K562 (cell line): ENCODE data around the gene ACTR3. TPM values are rescaled to one million over a fixed set of nuclear protein-coding genes. Genes with fewer than 3 reads are reported as not detected.

ENCODE experiments used
- ATAC-seq: fragments of 200-7000 bp; cut with Tn5 transposase; 3 replicates; pipeline ENCODE4 v1.9.1; 2020; ENCODE audit warnings: moderate library complexity
- BruUV-seq: library from RNA; stranded (reverse); fragments of 400-500 nt; replicated peaks from 2 replicates; lab custom pipeline; 2021; lab: Mats Ljungman, UMichigan
- CTCF ChIA-PET: fragments of 300-600 bp; formaldehyde crosslinking; extraction: SDS; loops from one replicate; lab custom pipeline; 2021; ENCODE audit warnings: low intra/inter-chr PET ratio; lab: Yijun Ruan, JAX
- POLR2A ChIA-PET: fragments of 300-600, 350-650 bp; sonication (Branson Sonifier 250); formaldehyde crosslinking; extraction: SDS; loops from one replicate; lab custom pipeline; 2021; ENCODE audit warnings: antibody characterized with exemption, inconsistent platforms; lab: Yijun Ruan, JAX
- DNase-seq, 4 experiments: peaks; one replicate each; pipeline versions ENCODE4 v3.0.0 to v3.0.0-alpha.2; 2011 to 2018; ENCODE audit warnings: low spot score in 3 of 4, mixed read lengths in 3 of 4; ENCODE audit errors: extremely low read depth in 1 of 4
- FAIRE-seq: peaks from 2 replicates; lab custom pipeline; 2011; peaks lifted over from hg19 to GRCh38; lab: Jason Lieb, UNC
- H2AFZ ChIP-seq: 2 replicates; pipeline ENCODE4 v1.6.0; 2011; ENCODE audit warnings: low read depth, low read length, control low read depth, inconsistent platforms
- H3K27ac ChIP-seq: fragments of 200-600 bp; 3 replicates; pipeline ENCODE4 v1.8.0; 2011; ENCODE audit warnings: low read depth, mild to moderate bottlenecking, control low read depth, inconsistent platforms, low read length, moderate library complexity, mixed read lengths; ENCODE audit errors: extremely low read depth
- H3K27me3 ChIP-seq, 2 experiments: fragments of 300-600 bp in 1 of 2; 2 replicates in 1 of 2; 3 replicates in 1 of 2; pipeline versions ENCODE4 v1.6.0 to v1.8.0; 2011; ENCODE audit warnings: inconsistent platforms in 2 of 2, low read length in 2 of 2, mild to moderate bottlenecking in 1 of 2, mixed read lengths in 1 of 2, moderate library complexity in 1 of 2; ENCODE audit not compliant: control insufficient read depth in 2 of 2, insufficient read depth in 2 of 2
- H3K36me3 ChIP-seq: fragments of 300-600 bp; 3 replicates; pipeline ENCODE4 v1.8.0; 2011; ENCODE audit warnings: mild to moderate bottlenecking, low read length, inconsistent platforms; ENCODE audit not compliant: control insufficient read depth, insufficient read depth
- H3K4me1 ChIP-seq, 2 experiments: fragments of 200-600 bp in 1 of 2; replicated peaks in 1 of 2; 2 replicates in 1 of 2; 3 replicates in 1 of 2; pipeline versions ENCODE4 v1.5.1 to v1.8.0; 2011; ENCODE audit warnings: inconsistent platforms in 2 of 2, low read length in 2 of 2, mild to moderate bottlenecking in 1 of 2, mixed read lengths in 1 of 2, moderate library complexity in 1 of 2; ENCODE audit not compliant: control insufficient read depth in 2 of 2, insufficient read depth in 2 of 2
- H3K4me2 ChIP-seq: 2 replicates; pipeline ENCODE4 v1.6.1; 2011; ENCODE audit warnings: low read length, control low read depth, inconsistent platforms, mixed read lengths; ENCODE audit not compliant: insufficient read depth
- H3K4me3 ChIP-seq: fragments of 200-600 bp; sonication (generic), shearing (Covaris generic); 2 replicates; pipeline ENCODE4 v1.5.1; 2016; ENCODE audit warnings: control low read depth, inconsistent platforms
- H3K79me2 ChIP-seq: fragments of 200-600 bp; 3 replicates; pipeline ENCODE4 v1.8.0; 2011; ENCODE audit warnings: low read length, inconsistent platforms; ENCODE audit not compliant: control insufficient read depth, insufficient read depth
- H3K9ac ChIP-seq, 2 experiments: 2 replicates each; pipeline versions ENCODE4 v1.6.0 to v1.6.1; 2011; ENCODE audit warnings: low read depth in 2 of 2, low read length in 2 of 2, control low read depth in 1 of 2, inconsistent platforms in 1 of 2, mild to moderate bottlenecking in 1 of 2, mixed read lengths in 1 of 2; ENCODE audit not compliant: insufficient read depth in 1 of 2
- H3K9me1 ChIP-seq: one replicate; pipeline ENCODE4 v1.6.0; 2011; ENCODE audit warnings: inconsistent platforms, mild to moderate bottlenecking, low read length, moderate library complexity; ENCODE audit not compliant: control insufficient read depth, insufficient read depth
- H3K9me3 ChIP-seq: replicated peaks from 2 replicates; pipeline ENCODE4 v1.5.1; 2011; ENCODE audit warnings: low read depth, low read length, inconsistent platforms; ENCODE audit not compliant: control insufficient read depth, insufficient read depth
- H4K20me1 ChIP-seq: replicated peaks from 2 replicates; pipeline ENCODE4 v1.6.1; 2011; ENCODE audit warnings: low read length, inconsistent platforms, mixed read lengths; ENCODE audit not compliant: control insufficient read depth, insufficient read depth
- DIDO1 ChIP-seq: fragments of 450-650 bp; IDR thresholded peaks from 2 replicates; pipeline ENCODE4 v1.6.1; 2016; ENCODE audit warnings: low read depth, missing biosample characterization, missing genetic modification characterization
- FOXA1 ChIP-seq: fragments of 450-650 bp; IDR thresholded peaks from 2 replicates; pipeline ENCODE4 v1.6.1; 2016; ENCODE audit warnings: mild to moderate bottlenecking, borderline replicate concordance
- HNRNPH1 ChIP-seq: fragments of 200-400 bp; formaldehyde crosslinking; optimal IDR thresholded peaks from 2 replicates; pipeline ENCODE3; 2017; ENCODE audit warnings: low read depth, mild to moderate bottlenecking, low read length, moderate library complexity
- MAFK ChIP-seq: IDR thresholded peaks from 2 replicates; pipeline ENCODE4 v1.6.1; 2011; ENCODE audit warnings: low read length, improper control_type of control experiment
- MEF2D ChIP-seq: conservative IDR thresholded peaks from 2 replicates; pipeline ENCODE4 v1.6.1; 2016; ENCODE audit warnings: low read depth, missing genetic modification characterization, missing compliant biosample characterization
- NFYB ChIP-seq: IDR thresholded peaks from 2 replicates; pipeline ENCODE4 v1.6.1; 2011; ENCODE audit warnings: mild to moderate bottlenecking, moderate library complexity; ENCODE audit not compliant: insufficient read length; ENCODE audit errors: extremely low read depth
- SAFB2 ChIP-seq: fragments of 200-400 bp; formaldehyde crosslinking; IDR thresholded peaks from 2 replicates; pipeline ENCODE4 v1.6.1; 2018; ENCODE audit warnings: borderline replicate concordance, low read length, low read depth, moderate library complexity; ENCODE audit not compliant: severe bottlenecking
- SREBF1 ChIP-seq: fragments of 150-350 bp; IDR thresholded peaks from 2 replicates; pipeline ENCODE4 v1.6.1; 2014; ENCODE audit warnings: antibody characterized with exemption, low read depth, low read length, borderline replicate concordance
- ZFPM2 ChIP-seq: fragments of 250-450 bp; sonication (Bioruptor Pico); IDR thresholded peaks from 2 replicates; pipeline ENCODE4 v1.5.1; 2022; ENCODE audit warnings: mild to moderate bottlenecking
- ZNF668 ChIP-seq: fragments of 250-450 bp; sonication (Bioruptor Pico); IDR thresholded peaks from 2 replicates; pipeline ENCODE4 v1.8.0; 2022; ENCODE audit warnings: mild to moderate bottlenecking, inconsistent platforms
- ZNF764 ChIP-seq: fragments of 250-450 bp; sonication (Bioruptor Pico); IDR thresholded peaks from 2 replicates; pipeline ENCODE4 v1.4.0; 2020; ENCODE audit warnings: low read depth, mild to moderate bottlenecking, moderate library complexity
- WGBS: fragments of 100-300 bp; shearing (Covaris generic); methylation state at CpG from one replicate; pipeline ENCODE4 v1.1.6; 2016; ENCODE audit warnings: low coverage, mixed read lengths; ENCODE audit not compliant: insufficient coverage; ENCODE audit errors: missing lambda C conversion rate; 5-methylcytosine and 5-hydroxymethylcytosine counted together
- in situ Hi-C: fragments of 300-500 bp; cut with MboI; formaldehyde crosslinking; loops from 4 replicates; pipeline ENCODE4 v1.15.0; 2018; ENCODE audit warnings: inconsistent platforms, mixed read lengths
- intact Hi-C: fragments of 100-400 bp; cut with micrococcal nuclease; formaldehyde crosslinking; loops from 2 replicates; pipeline ENCODE4 v1.14.2; 2022
- polyA plus RNA-seq, 8 experiments: library from polyadenylated mRNA; depleted of rRNA in 4 of 8; stranded (reverse) in 5 of 8; unstranded in 3 of 8; fragments of >200 nt; fragmentation: Nextera tagmentation in 2 of 8; fragmentation: Illumina TruSeq in 1 of 8; extraction: Ambion mirVana in 2 of 8; extraction: Trizol in 1 of 8; gene quantifications; 2 replicates each; pipeline versions ENCODE4 v1.2.1 to v1.2.3, GENCODE V29; 2011 to 2014; ENCODE audit warnings: inconsistent platforms in 1 of 8, missing spikeins in 1 of 8
- total RNA-seq, 7 experiments: library from RNA; depleted of rRNA in 6 of 7; stranded (reverse); fragments of >200 nt in 6 of 7; fragmentation: Illumina TruSeq in 2 of 7; extraction: Trizol in 2 of 7; gene quantifications; 2 replicates each; pipeline versions ENCODE4 v1.2.1 to v1.2.3, GENCODE V29; 2011 to 2021; ENCODE audit warnings: low replicate concordance in 1 of 7
- TF ChIP-seq, protein P1 (sequence below): sonication (generic); formaldehyde crosslinking; IDR thresholded peaks from 2 replicates; pipeline ENCODE4 v1.8.0; 2022; ENCODE audit warnings: mild to moderate bottlenecking, missing genetic modification reagents
- TF ChIP-seq, protein P2 (sequence below): sonication (generic); formaldehyde crosslinking; IDR thresholded peaks from 2 replicates; pipeline ENCODE4 v1.8.0; 2022; ENCODE audit warnings: missing genetic modification reagents, mild to moderate bottlenecking, moderate library complexity, borderline replicate concordance

ACTR3 gene
- total and polyA plus RNA-seq, 9 of the 15 experiments (the other 6 are each of a cell fraction or from before 2014, with no cell fraction given), result 49.0 to 354 (median 249) TPM

GRCh38 chr2:113879457-113879856, 10.4 kb upstream of the ACTR3 start:
- no peaks in the 10 kb centered on the region for H3K27me3 ChIP-seq
- in situ Hi-C loops, result no loop called here
- no TSS peak for BruUV-seq
- no peaks in the 10 kb centered on the region for H3K9me1 ChIP-seq
- H3K36me3 ChIP-seq, result no peaks in the 10 kb centered on the region; the same call in 2 of the 3 replicates
- no peak overlapping the region for H3K9ac ChIP-seq
- H3K9me3 ChIP-seq, result no peaks in the 10 kb centered on the region
- no peak overlapping the region for H3K4me3 ChIP-seq
- peaks cover 6 to 10% of the 10 kb centered on the region in 2 experiments; a peak in 3 of 5 replicates for H3K4me1 ChIP-seq
- ChIA-PET POLR2A (interaction anchor here (10.6 kb wide), 1 partner anchor 9 kb away, joined by 75 read pairs; the partner anchor contains the start of gene ACTR3), CTCF (no interaction called here)
- no peaks in the 10 kb centered on the region for H4K20me1 ChIP-seq
- H3K4me2 ChIP-seq, result no peak overlapping the region
- intact Hi-C loops, result no loop called here
- no peak overlapping the region for H2AFZ ChIP-seq
- DNase-seq, result no peak
- WGBS, result 64% methylated on average over 3 of the region's 3 CpGs
- no peak for FAIRE-seq
- no peak for TF ChIP-seq ZFPM2 (CRISPR knock-in tag)
- TF ChIP-seq, protein P1, sequence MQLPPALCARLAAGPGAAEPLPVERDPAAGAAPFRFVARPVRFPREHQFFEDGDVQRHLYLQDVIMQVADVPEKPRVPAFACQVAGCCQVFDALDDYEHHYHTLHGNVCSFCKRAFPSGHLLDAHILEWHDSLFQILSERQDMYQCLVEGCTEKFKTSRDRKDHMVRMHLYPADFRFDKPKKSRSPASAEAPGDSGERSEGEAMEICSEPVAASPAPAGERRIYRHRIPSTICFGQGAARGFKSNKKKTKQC (CRISPR knock-in tag), result no peak
- TF ChIP-seq, protein P2, sequence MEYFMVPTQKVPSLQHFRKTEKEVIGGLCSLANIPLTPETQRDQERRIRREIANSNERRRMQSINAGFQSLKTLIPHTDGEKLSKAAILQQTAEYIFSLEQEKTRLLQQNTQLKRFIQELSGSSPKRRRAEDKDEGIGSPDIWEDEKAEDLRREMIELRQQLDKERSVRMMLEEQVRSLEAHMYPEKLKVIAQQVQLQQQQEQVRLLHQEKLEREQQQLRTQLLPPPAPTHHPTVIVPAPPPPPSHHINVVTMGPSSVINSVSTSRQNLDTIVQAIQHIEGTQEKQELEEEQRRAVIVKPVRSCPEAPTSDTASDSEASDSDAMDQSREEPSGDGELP (CRISPR knock-in tag), result no peak
- no peak for TF ChIP-seq ZNF668 (CRISPR knock-in tag)
- TF ChIP-seq HNRNPH1, result no peak
- TF ChIP-seq NFYB, result no peak
- TF ChIP-seq FOXA1, result no peak
- TF ChIP-seq MAFK, result no peak
- no peak for TF ChIP-seq DIDO1
- TF ChIP-seq MEF2D, result no peak
- TF ChIP-seq SAFB2, result no peak
- no peak for TF ChIP-seq SREBF1
- TF ChIP-seq ZNF764 (CRISPR knock-in tag), result no peak
- H3K79me2 ChIP-seq, result no peaks in the 10 kb centered on the region
- H3K27ac ChIP-seq, result no peak overlapping the region
- no peak for ATAC-seq
